Esophagus mucosa (tissue), 1 donor: ENCODE measurements around the gene SLC4A1. TPM values are rescaled to one million over a fixed set of nuclear protein-coding genes. Genes with fewer than 3 reads are reported as not detected.

ENCODE experiments used
- ATAC-seq: fragments of 200-7000 bp; cut with Tn5 transposase; one replicate; pipeline ENCODE4 v1.9.1; 2020
- total RNA-seq: library from RNA; stranded (reverse); gene quantifications from one replicate; pipeline ENCODE4 v1.2.4, GENCODE V29; 2023
- donor health status: DM: yes; HTN: yes; CAD: no.

The SLC4A1 gene
- total RNA-seq, 1 donor from 2014 or later = not detected

GRCh38 chr17:44203731-44204440, 64.0 kb downstream of the SLC4A1 start:
- ATAC-seq = no peak

- ATAC-seq = no peak
These were observed 65.2 kb downstream of the SLC4A1 start for GRCh38 chr17:44202756-44203155.

DNA sequence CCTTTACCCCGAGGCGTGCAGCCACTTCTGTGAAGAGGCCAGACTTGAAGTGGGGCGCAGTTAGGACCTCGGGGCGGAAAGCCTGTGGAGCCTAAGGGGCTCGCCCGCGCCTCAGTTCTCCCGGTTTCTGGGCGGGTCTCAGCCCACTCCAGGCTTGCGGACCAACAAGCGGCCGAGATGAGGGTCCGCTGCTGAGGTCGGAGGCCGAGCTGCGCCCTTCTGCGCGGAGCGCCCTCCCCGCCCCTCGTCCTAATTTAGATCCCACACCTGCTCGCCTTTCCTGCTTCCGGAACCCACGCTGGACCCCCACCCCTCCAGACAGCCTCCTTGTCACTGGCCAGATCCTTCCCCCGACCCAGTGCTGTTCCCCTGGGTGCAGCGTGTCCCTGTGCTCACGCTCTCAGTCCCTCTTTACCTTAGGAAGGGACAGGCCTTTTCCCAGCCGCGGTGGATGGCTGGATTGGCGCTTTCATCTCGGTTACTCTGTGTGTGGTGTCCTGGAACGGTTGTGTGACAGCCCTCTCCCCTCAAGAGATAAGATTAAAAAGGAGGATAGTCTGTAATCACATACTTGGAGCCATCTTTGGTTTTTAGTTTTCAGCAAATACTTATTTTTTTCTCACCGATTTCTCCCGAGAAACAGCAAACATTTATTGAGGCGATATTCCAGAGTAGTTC, 67.3 kb downstream of the SLC4A1 start:
- ATAC-seq = peak; percentile 0

GRCh38 chr17:44199553-44200477, 68.1 kb downstream of the SLC4A1 start, which contains the start of gene ATXN7L3:
Gene ATXN7L3 (minus strand): TSS chr17:44199884. CDS start chr17:44198070, 1,814 bp downstream.
- ATAC-seq = peak; percentile 90

GRCh38 chr17:44198721-44199552, 69.0 kb downstream of the SLC4A1 start:
- peak; percentile 41 for ATAC-seq

Other genes with a start within 250 kb of the SLC4A1 start
- gene LSM12, start 201.5 kb downstream of the SLC4A1 start, total RNA-seq = 41.8 TPM
- 24.0 TPM for gene G6PC3, start 197.4 kb downstream of the SLC4A1 start, total RNA-seq
- gene HDAC5, start 144.5 kb downstream of the SLC4A1 start, total RNA-seq = 32.0 TPM
- 6.3 TPM for gene HROB, start 126.2 kb downstream of the SLC4A1 start, total RNA-seq
- not detected for gene ASB16, start 97.4 kb downstream of the SLC4A1 start, total RNA-seq
- 18.2 TPM for gene TMUB2, start 81.2 kb downstream of the SLC4A1 start, total RNA-seq
- 61.6 TPM for gene ATXN7L3, start 68.3 kb downstream of the SLC4A1 start, total RNA-seq
- 60.7 TPM for gene UBTF, start 48.5 kb downstream of the SLC4A1 start, total RNA-seq
- 6.0 TPM for gene RUNDC3A, start 40.5 kb upstream of the SLC4A1 start, total RNA-seq
- 126 TPM for gene SLC25A39, start 56.7 kb upstream of the SLC4A1 start, total RNA-seq
- 767 TPM for gene GRN, start 77.2 kb upstream of the SLC4A1 start, total RNA-seq
- gene FAM171A2, start 95.7 kb upstream of the SLC4A1 start, total RNA-seq = 1.1 TPM
- 0.68 TPM for gene ITGA2B, start 121.5 kb upstream of the SLC4A1 start, total RNA-seq
- 24.7 TPM for gene GPATCH8, start 235.3 kb upstream of the SLC4A1 start, total RNA-seq